HG02610 (cell line): ENCODE results near the gene KCNK3.
"Not testable (repeated sequence)": the region's sequence is repeated elsewhere in the genome, so short reads cannot be mapped to it uniquely, and the experiment has no call there.

Experiments used
- ATAC-seq: cut with Tn5 transposase; IDR thresholded peaks from one replicate; pipeline ENCODE4 v1.9.1; 2021; ENCODE audit warnings: mild to moderate bottlenecking, moderate library complexity; ENCODE audit not compliant: unreplicated experiment

Gene KCNK3

GRCh38 chr2:26692279-26692896, at the start of gene KCNK3:
Gene KCNK3 (plus strand): TSS chr2:26692722. CDS start chr2:26692876, 154 bp downstream.
- ATAC-seq = no peak

DNA sequence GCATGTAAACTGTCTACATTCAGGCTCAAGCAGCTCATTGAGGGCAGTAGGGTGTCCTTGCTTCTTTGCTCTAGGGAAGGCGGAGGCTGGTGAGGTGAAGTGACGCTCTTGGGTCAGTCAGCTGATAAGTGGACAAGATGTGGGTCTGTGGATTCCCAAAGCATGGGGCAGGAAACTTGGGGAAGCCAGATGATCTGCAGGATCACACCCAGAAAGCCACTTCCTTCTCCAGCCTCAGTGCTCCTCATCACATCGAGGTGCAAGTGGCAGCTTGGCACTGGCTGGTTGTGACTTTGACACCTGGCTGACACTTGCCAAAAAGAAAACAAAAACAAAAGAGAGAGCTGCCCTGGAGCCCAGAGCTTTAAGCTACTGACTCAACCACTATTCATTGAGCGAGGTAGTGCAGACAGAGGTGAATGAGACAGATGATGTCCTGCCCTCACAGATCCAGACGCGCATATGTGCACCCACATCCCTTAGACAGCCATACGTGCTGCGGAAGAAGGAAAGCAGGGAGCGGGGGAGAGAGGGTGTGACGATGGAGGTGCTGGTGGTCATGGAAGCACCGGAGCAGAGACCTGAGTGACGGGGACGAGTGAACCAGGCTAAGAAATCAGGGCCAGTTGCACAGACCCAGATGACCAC, 48.2 kb upstream of the KCNK3 start:
- ATAC-seq = no peak

DNA sequence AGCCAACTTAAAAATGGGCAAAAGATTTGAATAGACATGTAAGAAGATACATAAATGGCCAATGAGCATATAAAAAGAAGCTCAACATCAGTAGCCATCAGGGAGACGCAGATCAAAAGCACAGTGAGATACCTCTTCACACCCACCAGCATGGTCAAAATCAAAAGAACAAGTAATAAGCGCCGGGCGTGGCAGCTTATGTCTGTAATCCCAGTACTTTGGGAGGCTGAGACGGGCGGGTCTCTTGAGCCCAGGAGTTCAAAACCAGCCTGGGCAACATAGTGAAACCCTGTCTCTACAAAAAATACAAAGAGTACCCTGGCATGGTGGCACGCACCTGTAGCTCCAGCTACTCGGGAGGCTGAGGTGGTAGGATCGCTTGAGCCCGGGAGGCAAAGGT, 46.8 kb upstream of the KCNK3 start:
- no peak for ATAC-seq

DNA sequence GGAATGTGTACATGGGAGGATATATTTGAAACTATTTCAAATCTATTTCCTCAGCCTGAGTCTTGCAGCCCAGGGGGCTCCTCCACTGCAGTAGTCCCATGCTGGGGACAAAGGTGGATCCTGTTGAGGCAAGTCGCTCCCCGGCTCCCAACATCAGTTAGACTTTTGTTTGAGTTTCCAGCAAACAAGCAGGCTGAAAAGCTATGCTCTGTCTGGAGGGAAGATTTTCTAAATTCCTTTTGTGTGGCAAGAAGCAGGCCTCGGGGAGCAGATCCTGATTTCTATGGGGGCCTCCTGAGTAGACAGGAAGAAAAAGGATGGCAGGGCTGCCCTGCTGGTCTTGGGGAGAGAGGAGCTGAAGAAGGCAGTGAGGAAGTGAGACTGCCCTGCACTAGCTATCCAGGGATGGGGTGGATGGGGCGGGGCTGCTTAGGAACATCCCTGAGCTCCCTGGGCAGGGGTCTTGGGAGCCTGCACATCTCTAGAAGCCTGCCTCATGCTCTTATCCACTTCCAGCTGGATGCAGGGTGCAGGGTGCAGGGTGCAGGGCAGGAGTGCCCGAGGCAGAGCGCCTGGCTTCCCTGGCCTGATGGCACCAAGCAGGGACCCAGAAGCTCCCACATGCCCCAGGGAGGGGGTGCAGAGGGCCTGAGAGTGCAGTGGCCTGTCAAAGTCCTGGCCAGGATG, 45.4 kb upstream of the KCNK3 start:
- no peak for ATAC-seq

DNA sequence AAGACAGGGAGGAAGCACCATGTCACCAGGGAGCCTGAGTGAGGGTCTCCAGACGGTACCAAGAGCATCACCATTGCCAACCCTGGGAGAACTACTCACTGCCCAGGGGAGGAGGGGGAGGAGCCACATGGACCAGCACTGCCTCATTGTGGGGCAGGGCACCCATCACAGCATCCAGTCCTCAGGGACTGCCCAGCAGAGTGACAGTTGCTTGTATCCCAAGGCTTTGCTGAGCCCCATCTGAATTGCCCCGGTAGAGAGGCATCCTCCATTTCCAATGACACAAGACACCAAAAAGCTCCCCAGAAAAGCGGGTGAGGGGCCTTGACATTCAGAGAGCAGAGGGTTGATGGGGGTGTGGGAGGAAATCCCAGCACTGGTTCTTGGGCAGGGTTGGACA, 44.5 kb upstream of the KCNK3 start:
- ATAC-seq = no peak

- no peak for ATAC-seq
These were observed 44.0 kb upstream of the KCNK3 start for GRCh38 chr2:26648516-26648915.

DNA sequence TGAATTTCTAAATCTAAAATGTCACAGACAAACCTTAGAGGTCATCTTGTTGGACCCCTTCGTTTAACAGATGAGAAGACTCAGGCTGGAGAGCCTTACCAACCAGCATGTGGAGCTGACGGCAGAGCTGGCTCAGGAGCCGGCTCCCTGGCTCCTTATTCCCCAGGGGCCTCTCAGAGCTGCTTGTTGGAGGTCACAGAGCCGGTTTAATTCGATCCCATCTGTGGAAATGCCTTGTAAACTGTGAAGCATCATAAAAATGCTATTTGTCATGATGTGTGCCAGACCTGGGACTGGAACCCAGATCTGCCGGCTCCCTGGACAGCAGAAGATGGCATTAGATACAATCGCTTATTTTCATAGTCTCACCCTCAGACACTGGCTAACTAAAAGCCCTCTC, 43.2 kb upstream of the KCNK3 start:
- no peak for ATAC-seq

- no peak for ATAC-seq
These were observed 42.4 kb upstream of the KCNK3 start for GRCh38 chr2:26649992-26650712.

- no peak for ATAC-seq
These were observed 41.6 kb upstream of the KCNK3 start for GRCh38 chr2:26650713-26651469.

DNA sequence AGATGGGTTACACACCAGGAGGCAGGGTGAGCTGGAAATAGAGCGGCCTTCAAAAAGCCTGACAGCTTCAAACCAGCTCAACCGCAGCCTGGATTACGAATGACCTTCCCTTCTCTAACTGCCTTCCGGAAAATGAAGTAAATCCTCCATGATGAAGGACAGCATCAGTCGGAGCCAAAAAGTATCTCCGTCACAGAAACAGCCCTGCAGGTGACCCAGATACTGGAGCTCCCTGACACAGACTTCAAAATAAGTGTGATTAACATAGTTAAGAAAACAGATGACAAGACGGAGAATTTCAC, 41.1 kb upstream of the KCNK3 start:
- no peak for ATAC-seq

- no peak for ATAC-seq
These were observed 40.7 kb upstream of the KCNK3 start for GRCh38 chr2:26651799-26652198.

DNA sequence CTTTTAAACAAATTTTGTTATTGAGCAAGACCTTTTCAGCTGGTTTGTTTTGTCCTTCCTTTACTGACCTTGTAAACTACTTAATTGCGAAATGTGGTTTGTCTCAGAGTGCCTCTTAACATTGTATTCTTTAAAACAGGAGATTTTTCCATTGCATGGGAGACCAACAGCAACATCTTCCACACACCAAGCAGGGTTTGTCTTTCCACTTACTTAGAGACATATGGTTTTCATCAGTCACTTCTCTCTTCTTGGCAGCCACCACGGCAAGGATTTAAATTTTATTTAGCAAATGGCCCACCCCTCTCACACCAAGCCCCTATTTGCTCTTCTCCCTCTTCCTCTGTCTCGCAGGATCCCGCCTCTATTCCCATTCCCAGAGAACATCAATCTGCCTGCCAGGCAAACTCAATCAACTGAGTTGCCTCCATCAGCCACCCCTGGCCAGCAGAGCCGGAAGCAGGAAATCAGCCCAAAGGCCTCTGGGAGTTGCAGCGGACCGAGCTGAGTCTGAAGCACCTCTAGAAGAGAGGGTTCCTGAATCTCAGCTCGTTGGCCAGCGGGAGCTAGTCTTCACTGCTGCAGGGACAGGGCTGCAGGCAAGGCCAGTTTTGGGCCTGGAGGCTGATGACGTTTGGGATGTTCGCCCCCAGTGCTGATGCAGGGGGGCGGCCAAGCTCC, 40.0 kb upstream of the KCNK3 start:
- no peak for ATAC-seq

DNA sequence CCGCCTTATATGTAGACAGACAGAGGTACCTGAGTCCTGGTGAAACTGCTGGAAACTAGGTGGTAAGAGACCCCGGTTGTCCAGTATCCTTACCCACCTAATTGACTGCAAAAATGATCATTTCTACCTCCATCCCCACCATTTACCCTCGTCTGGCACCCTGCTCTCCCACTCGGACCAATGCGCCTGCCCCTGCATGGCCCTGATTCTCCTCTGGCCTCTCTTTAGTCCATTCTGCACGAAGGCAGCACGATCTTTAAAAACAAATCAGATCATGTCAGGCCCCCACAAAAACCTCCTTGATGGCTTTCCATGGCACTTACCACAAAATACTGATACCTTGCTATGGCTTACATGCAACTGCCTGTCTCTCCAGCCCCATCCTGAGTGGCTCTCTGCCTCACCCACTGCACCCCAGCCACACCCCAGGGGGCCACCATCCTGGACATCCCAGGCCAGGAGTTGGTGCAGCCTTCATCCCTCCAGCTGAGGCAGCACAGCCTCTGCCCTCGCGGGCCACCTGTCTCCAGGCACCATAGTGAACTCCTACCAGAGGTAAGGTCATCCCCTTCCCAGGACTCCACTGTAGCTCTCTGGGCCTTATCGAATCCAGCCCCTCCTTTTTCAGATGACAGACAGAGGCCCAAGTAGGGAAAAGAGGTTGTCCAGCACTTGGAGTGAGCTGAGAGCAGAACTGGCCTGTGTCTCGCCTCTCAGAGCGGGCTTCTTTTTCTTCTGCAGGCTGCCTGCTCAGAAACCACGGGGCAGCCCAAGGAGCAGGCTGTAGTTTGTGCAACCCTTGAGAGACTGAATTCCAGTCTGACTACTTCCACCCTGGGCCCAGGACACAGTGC, 39.1 kb upstream of the KCNK3 start:
- ATAC-seq = no peak

- ATAC-seq = no peak
These were observed 38.5 kb upstream of the KCNK3 start for GRCh38 chr2:26654061-26654340.

- ATAC-seq = not testable (repeated sequence)
These were observed 37.4 kb upstream of the KCNK3 start for GRCh38 chr2:26655120-26655519.

DNA sequence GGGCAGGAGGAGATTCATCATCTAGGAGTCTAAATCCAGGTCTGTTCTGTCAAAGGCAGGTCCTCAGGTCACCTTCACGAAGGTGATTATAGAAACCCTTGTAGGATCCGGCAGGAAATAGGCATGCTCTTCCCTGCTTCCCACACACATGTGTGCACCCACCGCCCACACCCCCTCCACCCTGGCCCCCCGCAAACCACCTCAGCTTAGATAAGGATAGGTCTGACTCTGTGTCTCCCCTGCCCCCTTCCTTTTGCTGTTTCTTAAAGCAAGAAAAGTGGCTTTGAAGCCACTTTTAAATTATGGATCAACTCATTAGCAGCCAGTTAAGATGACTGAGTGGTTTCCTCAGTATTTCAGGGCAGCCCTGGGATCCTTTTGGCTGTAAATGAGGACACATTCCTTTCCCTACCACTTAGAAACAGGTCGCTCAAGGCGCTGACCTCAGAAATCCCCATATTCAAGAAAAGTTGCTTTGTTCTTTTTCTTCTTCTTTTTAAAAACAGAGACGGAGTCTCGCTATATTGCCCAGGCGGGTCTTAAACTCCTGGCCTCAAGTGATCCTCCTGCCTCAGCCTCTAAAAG, 36.8 kb upstream of the KCNK3 start:
- no peak for ATAC-seq

GRCh38 chr2:26657265-26657664, 35.3 kb upstream of the KCNK3 start:
- ATAC-seq = no peak

GRCh38 chr2:26658691-26659346, 33.7 kb upstream of the KCNK3 start:
- no peak for ATAC-seq

DNA sequence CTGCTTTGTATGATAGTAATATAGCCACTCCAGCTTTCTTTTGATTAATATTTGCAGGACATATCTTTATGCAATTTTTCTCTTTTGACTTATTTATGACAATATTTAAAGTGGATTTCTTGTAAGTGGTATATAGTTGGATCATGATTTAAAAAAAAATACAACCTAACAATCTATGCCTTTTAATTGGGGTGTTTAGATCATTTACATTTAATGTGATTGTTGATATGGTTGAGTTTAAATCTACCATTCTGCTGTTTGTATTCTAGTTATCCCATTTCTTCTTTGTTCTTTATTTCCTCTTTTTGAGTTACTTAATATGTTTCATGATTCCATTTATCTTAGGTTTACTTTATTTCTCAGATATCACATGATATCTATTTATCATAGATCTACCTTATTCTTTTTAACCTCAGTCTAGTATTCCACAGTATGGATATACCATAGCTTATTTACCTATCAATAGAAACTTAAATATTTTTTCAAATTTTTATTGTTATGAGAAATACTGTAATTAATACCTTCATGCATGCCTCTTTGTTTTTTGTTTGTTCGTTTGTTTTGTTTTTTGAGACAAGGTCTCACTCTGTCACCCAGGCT, 32.1 kb upstream of the KCNK3 start:
- ATAC-seq = no peak
